HL-60 (cell line): ENCODE data around the gene MPLKIP.

Source experiments
- POLR2AphosphoS5 ChIP-seq: IDR thresholded peaks from 2 replicates; pipeline ENCODE4 v1.6.1; 2012; ENCODE audit warnings: low read depth
- TF ChIP-seq, protein P1 (sequence below): IDR thresholded peaks from one replicate; pipeline ENCODE4 v1.5.1; 2011; ENCODE audit warnings: low read length, control low read depth, inconsistent platforms; ENCODE audit not compliant: insufficient read depth

DNA sequence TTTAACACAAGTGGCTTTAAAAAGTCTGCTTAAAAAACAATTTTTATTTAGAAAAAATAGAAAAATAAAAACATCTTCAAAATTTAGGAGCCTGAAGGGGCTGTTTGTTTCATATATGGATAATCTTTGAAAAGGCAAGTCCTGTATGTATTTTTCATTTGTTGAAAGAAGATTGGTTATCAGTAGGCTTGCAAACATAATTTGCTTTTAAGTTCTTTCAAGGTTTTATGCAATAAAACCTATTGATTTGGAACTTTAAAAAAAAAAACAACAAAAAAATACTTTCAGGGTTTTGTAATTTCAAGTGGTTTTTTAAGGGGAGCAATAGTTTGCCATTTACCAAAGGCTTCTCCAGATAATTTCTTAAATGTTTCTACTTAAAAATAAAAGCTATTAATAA is 35.6 kb downstream of the MPLKIP start:
- TF ChIP-seq, protein P1, sequence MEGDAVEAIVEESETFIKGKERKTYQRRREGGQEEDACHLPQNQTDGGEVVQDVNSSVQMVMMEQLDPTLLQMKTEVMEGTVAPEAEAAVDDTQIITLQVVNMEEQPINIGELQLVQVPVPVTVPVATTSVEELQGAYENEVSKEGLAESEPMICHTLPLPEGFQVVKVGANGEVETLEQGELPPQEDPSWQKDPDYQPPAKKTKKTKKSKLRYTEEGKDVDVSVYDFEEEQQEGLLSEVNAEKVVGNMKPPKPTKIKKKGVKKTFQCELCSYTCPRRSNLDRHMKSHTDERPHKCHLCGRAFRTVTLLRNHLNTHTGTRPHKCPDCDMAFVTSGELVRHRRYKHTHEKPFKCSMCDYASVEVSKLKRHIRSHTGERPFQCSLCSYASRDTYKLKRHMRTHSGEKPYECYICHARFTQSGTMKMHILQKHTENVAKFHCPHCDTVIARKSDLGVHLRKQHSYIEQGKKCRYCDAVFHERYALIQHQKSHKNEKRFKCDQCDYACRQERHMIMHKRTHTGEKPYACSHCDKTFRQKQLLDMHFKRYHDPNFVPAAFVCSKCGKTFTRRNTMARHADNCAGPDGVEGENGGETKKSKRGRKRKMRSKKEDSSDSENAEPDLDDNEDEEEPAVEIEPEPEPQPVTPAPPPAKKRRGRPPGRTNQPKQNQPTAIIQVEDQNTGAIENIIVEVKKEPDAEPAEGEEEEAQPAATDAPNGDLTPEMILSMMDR: no peak
- TF ChIP-seq POLR2AphosphoS5: no peak
